Colon (tissue), 2 donors: ENCODE measurements around the gene JAM3.

Experiments
- FAIRE-seq: peaks from 2 replicates; lab custom pipeline; 2012; peaks lifted over from hg19 to GRCh38; lab: Jason Lieb, UNC
- donor health status: control.
- donor health status: control.

Gene JAM3

GRCh38 chr11:134068829-134069425 is at the start of gene JAM3:
TSS of gene JAM3 (plus strand) at chr11:134069072. CDS start at chr11:134069084, 12 bp downstream.
- FAIRE-seq = no peak

DNA sequence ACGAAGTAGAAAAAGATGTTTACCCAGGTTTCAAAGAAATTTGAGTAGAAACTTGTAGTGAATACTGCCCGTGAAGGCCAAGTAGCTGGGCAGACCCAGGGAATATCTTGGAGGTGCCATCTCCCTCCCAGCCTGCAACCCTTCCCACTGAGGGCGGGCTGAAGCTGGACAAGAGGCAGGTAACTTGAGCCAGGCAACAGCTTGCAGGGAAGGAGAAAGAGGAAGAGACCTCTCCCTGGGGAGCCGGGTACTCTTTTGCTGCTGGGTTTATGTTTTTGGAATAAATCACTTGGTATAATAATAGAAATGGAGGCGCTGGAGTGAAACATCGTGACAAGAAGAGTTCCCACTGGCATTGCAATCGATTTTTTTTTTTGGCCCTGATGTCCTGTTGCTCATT is 49.4 kb upstream of the JAM3 start:
- no peak for FAIRE-seq

GRCh38 chr11:134020598-134020997 is 48.3 kb upstream of the JAM3 start:
- FAIRE-seq = no peak

DNA sequence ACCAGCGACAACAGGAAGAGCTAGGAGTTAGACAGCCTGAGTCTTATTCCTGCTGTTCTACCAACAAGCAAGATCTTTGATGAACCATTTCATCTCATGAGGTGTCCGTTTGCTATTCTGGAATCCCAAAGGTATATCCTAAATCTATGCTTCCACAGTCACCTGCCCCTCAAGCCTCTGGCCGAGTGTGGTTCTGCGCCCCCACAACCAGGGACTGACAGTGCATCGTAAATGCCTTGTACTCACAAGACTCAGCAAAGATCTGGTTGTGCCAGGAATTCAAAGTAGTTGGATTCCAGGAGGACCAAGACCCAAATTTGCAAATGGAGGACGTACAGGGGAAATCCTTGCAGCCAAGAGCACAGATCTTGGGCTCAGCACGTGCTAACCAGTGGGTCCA is 47.5 kb upstream of the JAM3 start:
- no peak for FAIRE-seq

DNA sequence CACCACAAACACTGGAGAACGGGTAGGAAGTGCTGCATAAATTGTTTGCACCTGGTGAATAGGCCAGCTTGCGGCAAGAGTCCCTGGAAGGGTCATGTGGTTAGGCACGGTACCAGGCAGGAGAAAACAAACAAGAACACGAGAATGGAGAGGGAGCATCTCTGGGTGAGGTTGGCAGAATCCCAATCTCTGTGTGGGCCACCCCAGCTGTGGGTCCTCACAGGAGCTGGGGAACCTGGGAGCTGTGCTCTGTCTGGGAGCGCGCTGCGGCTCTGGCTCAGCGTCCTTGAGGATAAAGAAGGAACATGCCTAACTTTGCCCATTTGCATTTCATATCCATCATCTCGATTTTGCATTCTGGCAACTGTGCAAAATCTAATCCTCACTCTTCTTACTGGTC is 46.1 kb upstream of the JAM3 start:
- no peak for FAIRE-seq

DNA sequence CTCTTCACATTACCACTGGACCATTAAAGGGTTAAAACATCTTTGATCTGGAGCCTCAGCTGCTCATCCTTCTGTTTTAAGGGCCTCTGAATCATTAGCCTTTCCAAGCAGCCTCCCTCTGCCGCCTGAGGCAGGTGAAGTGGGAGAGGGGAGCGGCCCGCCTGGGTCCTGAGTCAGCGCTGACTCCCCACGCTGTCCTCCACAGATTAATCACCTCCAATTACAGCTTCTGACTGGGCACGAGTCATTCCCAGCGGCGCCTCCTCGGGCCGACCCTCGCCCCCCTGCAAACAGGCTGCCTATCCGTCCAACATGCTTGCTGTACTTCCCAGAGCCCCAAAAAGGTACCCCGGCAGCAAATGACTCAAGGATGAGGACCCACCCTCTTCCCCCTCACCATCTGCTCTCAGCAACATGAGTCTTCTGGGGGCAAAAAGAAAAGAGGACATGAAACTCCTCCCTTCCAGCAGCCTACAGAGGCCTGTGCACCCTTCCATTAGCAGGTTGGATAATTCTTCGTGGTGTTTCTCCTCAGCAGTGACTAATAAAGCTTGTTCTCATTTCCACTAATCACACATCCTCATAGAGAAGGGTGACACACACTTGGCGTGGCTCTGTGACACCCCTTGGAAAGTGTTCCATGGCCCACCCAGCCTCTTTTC is 44.3 kb upstream of the JAM3 start:
- no peak for FAIRE-seq

GRCh38 chr11:134025082-134025429 is 43.8 kb upstream of the JAM3 start:
- FAIRE-seq = no peak

DNA sequence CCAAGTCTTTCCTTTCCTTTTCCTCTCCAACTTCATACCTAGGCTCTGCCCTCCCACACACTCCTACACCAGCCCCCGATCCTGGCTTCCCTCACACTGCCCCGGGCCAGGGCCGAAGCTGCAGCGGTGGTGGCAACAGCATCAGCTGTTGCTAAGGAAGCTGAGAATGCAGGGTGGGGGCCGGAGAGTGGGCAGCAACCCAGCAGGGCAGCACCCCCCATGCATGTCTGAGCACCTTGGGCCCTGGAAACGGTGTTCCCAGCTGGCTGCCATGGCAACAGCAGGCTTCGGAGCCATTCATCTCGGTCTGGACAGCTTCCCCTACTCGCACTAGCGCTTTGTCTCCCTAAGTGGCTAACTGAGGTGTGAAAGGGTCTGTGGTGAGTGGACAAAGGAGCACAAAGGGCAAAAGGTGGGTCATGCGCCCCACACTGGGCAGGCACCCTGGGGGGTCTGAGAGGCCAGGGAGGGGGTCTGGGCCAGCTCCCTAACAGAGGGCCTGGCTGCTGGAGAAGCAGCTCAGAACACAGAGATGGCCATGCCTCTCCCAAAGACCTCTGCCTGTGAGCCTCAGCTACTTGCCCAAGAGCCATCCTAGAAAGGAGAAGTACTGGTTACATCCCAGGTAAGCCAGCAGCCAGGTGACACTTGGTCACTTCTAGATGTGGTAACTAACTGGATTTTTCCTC is 42.1 kb upstream of the JAM3 start:
- no peak for FAIRE-seq

- no peak for FAIRE-seq
Observed at GRCh38 chr11:134027671-134028070, 41.2 kb upstream of the JAM3 start.

GRCh38 chr11:134028368-134028920 is 40.4 kb upstream of the JAM3 start:
- no peak for FAIRE-seq

GRCh38 chr11:134030853-134031252 is 38.0 kb upstream of the JAM3 start:
- no peak for FAIRE-seq

DNA sequence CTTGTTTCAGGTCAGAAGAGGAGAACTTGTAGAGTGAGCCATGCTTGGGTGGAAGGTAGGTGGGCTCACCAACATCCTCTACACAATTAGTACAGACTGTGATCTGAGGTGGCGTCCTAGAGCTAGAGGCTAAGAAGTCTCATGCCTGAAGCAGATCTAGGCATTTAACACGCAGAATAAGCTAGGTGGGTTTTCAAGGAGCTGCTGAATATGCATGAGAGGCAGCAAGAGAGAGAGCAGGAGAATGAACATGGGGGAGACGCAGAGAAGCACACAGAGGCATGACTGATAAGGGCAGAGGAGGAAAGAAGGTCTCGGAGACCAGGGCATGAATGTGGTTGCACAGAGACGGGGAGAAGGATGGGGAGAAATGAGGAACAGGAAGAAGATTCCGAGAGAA is 36.8 kb upstream of the JAM3 start:
- no peak for FAIRE-seq

DNA sequence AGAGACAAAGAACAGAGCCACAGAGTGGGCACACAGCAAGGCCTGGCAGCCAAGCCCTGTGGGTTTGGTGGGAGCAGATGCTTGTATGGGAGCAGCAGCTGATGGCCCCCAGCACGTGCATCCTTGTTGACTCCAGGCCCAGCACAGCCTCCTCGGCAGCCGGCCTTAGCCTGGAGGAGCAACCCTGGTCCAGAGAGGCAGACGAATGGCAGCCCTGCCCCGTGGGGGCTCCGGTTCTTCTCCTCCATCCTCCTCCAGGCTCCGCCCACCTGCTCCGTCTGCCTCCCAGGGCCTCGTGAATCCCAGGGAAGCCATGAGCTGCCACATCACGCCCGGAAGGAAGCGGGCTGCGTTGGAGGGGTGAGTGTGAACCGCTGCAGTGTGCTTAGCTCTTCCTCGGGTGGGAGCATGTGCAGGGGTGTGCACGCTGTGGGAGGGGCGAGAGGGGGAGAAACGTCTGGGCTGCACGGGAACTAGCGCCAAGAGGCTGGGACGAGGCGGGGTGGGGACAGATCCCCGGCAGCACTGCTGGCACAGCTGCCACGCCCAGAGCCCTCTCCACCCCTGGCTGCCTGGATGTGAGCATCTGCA is 36.3 kb upstream of the JAM3 start:
- no peak for FAIRE-seq

DNA sequence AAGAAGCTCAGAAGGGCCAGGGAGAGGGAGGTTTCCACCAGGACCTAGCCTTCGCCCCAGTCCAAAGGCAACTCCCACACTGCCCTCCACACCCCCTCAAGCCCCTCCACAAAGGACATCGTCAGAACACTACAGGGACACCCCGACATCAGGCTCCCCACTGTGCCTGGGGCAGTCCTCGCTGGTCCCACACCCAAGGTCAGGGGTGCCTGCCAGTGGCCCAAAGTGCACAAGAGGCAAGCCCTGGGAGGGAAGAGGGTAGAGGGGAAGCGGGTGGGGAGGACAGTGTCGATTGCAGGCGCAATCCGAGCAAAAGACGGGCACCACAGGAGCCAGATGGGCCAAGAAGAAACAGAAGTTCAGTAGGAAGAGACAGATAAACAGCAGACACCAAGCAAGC is 35.6 kb upstream of the JAM3 start:
- no peak for FAIRE-seq

GRCh38 chr11:134033696-134034491 is 35.0 kb upstream of the JAM3 start:
- no peak for FAIRE-seq

- FAIRE-seq = no peak
Observed at GRCh38 chr11:134034496-134035381, 34.1 kb upstream of the JAM3 start.

DNA sequence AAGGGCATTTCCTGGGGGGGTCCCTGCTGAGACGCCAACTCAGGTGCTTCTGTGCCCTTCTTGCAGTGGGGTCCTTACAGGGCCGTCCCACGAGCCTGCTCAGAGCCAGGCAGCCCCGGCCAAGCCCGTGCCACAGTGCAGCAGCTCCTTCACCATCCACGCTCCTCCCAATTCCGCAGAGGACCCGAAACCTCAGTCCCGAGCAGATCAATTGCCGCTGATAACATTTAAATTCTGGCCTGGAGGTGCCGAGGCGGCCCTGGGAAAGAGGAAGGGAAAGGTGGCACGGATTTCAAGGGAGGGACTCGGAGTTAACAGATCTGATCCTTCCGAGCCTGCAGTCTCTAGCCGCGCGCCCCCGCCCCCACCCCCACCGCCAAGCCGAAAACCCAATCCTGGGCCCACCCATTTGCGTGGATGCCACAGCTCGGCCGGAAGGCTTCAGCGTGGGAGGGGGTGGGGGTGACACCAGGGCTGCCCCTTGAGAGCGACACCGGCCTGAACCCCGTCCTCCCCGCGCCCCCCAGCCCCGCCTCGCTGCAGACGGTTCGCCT is 32.3 kb upstream of the JAM3 start:
- FAIRE-seq = no peak

DNA sequence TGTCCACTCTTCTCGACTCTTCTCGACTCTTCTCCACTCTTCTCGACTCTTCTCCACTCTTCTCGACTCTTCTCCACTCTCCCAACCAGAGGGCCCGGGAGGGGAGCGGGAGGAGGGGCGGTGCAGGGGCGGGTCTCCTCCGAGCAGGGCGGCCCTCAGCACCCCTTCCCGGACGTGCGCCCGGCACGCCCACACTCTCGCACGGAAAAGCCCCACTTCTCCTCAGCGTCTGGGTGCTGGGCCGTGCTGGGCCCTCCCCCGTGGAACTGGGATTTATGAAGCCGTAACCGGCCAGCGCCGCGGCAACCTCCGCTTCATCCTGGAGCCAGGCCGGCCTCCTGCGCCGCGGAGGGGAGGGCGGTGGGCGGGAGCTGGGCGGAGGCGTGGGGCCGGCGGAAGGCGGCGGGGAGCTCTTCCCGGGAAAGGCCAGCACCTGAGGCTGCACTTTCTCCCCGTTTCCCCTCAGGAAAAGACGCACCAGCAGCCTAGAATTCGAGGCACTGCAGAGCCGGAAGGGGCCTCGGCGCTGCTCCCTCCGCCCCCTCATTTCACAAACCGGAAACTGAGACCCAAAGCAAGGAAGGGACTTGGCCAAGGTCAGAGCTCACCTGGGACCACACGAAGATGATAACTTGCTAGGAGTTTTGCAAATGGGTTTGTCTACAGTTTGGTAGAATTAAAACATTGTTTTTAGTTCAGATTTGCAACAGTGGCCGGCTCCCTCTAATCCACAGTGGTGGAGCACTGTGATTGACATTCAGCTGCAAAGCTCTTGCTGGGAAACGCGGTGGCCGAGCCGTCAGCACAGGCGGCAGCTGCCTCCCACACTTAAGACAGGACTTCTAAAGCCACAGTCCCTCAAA is 31.6 kb upstream of the JAM3 start:
- no peak for FAIRE-seq

DNA sequence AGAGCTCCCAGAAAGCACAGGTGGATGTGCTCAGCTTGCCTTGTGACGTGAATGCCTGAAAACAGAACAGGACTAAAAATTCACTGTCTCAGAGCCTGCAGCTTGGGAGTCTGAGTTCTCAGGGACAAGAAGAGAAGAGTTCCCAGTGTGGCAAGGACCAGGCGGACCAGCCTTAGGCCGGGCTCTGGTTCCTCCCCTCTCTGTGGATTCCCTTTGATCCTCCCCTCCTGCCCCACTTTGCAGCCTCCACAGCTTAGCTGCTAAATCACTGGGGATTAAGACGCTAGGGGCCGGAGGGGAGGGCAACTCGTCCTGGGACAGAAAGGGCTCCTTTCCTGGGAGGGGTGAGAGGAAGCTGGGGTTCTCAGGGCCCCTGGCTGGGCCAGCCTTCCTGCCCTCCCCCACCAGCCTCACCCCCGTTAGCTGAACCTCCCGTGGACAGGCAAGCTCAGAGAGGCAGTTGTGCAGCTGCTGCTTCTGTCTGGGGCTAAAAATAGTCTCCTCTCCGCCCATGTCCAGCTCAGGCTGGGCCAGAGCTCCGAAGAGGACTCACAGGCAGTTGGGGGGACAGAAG is 29.9 kb upstream of the JAM3 start:
- no peak for FAIRE-seq
